Frontal cortex (tissue), 4 donors: ENCODE measurements around the gene DMAP1. TPM values are rescaled to one million over a fixed set of nuclear protein-coding genes. Genes with fewer than 3 reads are reported as not detected.
"Not testable (repeated sequence)": the region's sequence is repeated elsewhere in the genome, so short reads cannot be mapped to it uniquely, and the experiment has no call there.

Experiments used
- DNase-seq, 2 donors: peaks; one replicate each; pipeline ENCODE4 v3.0.0; 2012; ENCODE audit warnings: low spot score in 2 of 2
- FAIRE-seq: peaks from 2 replicates; lab custom pipeline; 2012; peaks lifted over from hg19 to GRCh38; lab: Jason Lieb, UNC
- total RNA-seq: library from RNA; depleted of rRNA; stranded (reverse); fragments of >200 nt; gene quantifications from one replicate; pipeline ENCODE4 v1.2.3, GENCODE V29; 2014
- donor health status: control.
- donor health status: control.
- donor health status: control.

The DMAP1 gene
- total RNA-seq = 26.5 TPM

GRCh38 chr1:44213222-44214112 lies at the start of gene DMAP1:
DMAP1 (plus strand) TSS chr1:44213471; CDS start chr1:44213754, 283 bp downstream.
- peak; percentile 60 to 73 for DNase-seq
- FAIRE-seq = no peak

- DNase-seq (no peak), FAIRE-seq (no peak)
Observed at GRCh38 chr1:44168520-44169098, 44.7 kb upstream of the DMAP1 start.

- DNase-seq = no peak
- FAIRE-seq = no peak
Observed at GRCh38 chr1:44170281-44170823, 42.9 kb upstream of the DMAP1 start.

- FAIRE-seq (no peak), DNase-seq (no peak)
Observed at GRCh38 chr1:44174630-44175029, 38.6 kb upstream of the DMAP1 start.

GRCh38 chr1:44200336-44200735 lies 12.9 kb upstream of the DMAP1 start:
- DNase-seq (no peak), FAIRE-seq (no peak)

- not testable (repeated sequence) for FAIRE-seq, DNase-seq
Observed at GRCh38 chr1:44206545-44206944, 6.7 kb upstream of the DMAP1 start.

- DNase-seq (no peak), FAIRE-seq (no peak)
Observed at GRCh38 chr1:44208226-44208625, 5.0 kb upstream of the DMAP1 start.

- DNase-seq (no peak), FAIRE-seq (no peak)
Observed at GRCh38 chr1:44210595-44210994, 2.7 kb upstream of the DMAP1 start.

GRCh38 chr1:44212355-44213221 lies 683 bp upstream of the DMAP1 start:
- no peak for DNase-seq
- no peak for FAIRE-seq

- FAIRE-seq (no peak), DNase-seq (peak; percentile 40 to 63)
Observed at GRCh38 chr1:44217809-44218410, 4.6 kb downstream of the DMAP1 start.

GRCh38 chr1:44218503-44219300 lies 5.4 kb downstream of the DMAP1 start:
- DNase-seq = no peak
- no peak for FAIRE-seq

GRCh38 chr1:44219301-44219626 lies 6.0 kb downstream of the DMAP1 start:
- DNase-seq (no peak), FAIRE-seq (no peak)

GRCh38 chr1:44220001-44220751 lies 6.9 kb downstream of the DMAP1 start:
- DNase-seq (no peak), FAIRE-seq (no peak)

GRCh38 chr1:44220755-44221154 lies 7.5 kb downstream of the DMAP1 start:
- DNase-seq = no peak
- no peak for FAIRE-seq

GRCh38 chr1:44221769-44222168 lies 8.5 kb downstream of the DMAP1 start:
- no peak for DNase-seq

GRCh38 chr1:44222397-44223186 lies 9.3 kb downstream of the DMAP1 start:
- no peak for DNase-seq
- no peak for FAIRE-seq

More at GRCh38 chr1:44221769-44222168, 8.5 kb downstream of the DMAP1 start:
- no peak for FAIRE-seq

GRCh38 chr1:44223187-44223610 lies 9.9 kb downstream of the DMAP1 start:
- DNase-seq (no peak), FAIRE-seq (no peak)

- DNase-seq (no peak), FAIRE-seq (no peak)
Observed at GRCh38 chr1:44225761-44226160, 12.5 kb downstream of the DMAP1 start.
